NCI-H526 treated with DMSO at 0.1 percent for 48 hours (cell line): Measurements from ENCODE around the gene KIAA0319L.

Source experiments
- DNase-seq: peaks from one replicate; lab custom pipeline; 2025; lab: John Stamatoyannopoulos, UW

The KIAA0319L gene

DNA sequence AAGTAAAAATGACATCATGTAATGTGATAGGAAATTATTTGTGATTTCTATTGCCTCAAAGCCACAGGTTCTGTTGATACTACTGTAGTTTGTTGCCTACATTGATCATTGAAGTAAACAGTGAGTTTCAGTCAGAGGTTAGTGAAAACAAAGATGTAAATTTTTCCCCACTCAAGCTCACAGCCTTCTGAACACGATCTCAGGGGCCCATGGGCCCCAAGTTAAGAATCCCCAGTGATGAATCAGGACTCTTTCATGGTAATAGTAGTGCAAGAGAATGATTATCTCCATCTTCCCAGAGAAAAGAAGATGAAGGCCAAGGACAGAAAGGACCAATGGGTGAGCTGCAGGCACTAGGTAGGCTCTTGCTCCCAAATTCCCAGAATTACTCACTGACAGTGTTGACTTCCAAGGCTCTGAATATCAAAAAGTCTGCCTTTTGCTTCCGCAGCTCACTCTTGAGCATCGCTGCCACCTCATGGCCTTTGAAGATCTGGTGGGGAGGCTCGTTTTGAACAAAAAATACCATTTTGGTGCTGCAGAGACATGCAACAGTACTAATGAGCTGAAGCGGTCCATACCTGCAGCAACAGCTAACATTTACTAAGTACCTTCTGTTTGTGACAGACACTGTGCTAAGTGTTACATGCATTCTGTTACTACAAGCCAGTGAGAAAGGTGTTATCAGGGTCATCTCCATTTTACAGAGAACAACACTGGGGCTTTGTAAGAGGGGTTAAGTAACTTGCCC is 113.3 kb downstream of the KIAA0319L start:
- no peak for DNase-seq

DNA sequence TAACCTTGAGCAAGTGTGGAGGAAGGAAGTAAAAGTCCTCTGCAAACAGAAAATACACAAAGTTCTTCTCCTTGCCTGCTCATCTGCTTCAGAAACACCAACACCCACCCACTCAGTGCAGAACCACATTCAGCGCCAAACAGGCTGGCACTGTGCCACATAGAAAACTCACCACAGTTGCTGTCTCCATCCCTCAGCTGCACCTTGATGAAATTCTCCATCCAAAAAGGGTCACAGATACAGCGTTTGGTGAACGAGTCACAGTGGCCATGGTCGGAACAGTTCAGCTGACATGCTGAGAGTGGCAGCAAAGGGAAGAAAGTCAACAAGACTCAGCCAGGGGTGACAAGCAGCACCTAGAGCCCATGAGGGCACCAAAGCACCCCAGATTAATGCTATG is 114.5 kb downstream of the KIAA0319L start:
- DNase-seq = no peak

- DNase-seq = no peak
These were observed 115.2 kb downstream of the KIAA0319L start for GRCh38 chr1:35441926-35442579.

DNA sequence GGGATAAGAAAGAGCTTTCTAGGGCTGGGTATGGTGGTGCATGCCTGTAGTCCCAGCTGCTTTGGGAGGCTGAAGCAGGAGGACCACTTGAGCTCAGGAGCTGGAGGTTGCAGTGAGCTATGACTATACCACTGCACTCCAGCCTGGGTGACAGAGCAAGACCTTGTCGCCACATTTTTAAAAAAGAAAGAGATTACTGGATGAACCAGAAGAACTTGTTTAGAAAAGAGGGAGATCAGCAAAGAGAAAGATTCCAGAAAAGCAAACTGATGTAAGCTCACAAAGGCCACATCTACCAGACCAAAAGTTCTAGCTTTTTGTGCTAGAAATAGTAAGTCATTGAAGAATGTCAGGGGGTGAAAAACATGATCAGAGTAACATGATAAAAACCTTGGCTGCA is 117.6 kb downstream of the KIAA0319L start:
- DNase-seq = no peak

DNA sequence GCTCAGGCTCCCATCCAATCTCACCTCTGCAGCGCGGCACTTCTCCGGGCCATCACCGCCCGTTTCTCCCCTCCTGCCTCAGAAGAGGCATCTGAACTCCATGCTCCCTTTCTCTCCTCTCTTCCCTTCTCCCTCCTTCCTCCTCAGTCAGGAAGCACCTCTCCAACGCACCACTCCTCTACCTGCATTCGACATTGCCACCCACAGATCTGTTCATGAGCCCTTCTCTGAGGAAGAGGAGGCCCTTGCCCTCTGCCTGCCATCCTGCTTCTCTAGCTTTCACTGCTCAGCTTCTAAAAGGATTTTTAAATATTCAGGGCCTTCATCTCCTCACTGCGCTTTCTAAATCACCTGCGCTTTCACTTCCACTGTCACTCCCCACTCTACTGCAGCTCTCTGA is 120.0 kb downstream of the KIAA0319L start:
- no peak for DNase-seq

DNA sequence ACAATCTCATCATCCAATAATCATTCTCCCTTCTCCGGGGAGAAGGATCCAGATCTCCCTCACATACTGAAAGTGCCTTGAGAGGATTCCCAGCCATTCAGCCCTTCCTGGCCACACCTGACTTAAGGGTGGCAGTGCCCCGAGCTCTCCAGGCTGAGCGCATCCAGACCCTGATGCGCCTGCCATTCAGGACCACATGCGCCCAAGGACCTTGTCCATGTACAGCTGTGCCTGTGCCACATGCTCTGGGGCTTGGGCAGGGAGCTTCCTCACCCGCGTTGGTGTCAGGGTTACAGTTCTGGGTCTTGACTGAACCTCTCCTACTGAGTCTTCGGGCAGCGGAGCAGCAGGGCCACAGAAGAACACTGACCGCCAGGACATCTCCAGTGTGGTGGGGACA is 121.1 kb downstream of the KIAA0319L start:
- no peak for DNase-seq

- DNase-seq = no peak
These were observed 122.5 kb downstream of the KIAA0319L start for GRCh38 chr1:35434703-35435102.

DNA sequence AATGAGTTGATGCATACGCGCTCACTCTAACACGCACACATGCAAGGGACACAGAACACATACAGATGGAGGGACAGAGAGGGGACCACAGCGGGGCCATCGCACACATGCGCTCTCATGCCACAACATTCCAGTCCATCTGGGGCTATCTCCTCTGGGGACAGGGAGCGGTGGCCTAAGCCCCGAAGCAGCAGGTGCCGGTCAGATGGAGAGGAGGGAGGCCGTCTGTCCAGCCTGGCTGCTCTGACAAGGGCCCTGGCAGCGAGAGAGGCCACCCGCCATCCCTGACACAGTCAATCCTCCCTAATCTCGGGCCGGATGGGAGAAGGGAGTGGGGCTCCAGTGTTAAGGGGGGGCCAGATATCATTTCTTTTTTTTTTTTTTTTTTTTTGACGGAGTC is 123.5 kb downstream of the KIAA0319L start:
- DNase-seq = no peak

- DNase-seq = no peak
These were observed 125.0 kb downstream of the KIAA0319L start for GRCh38 chr1:35432231-35432630.

GRCh38 chr1:35431173-35431599 is 126.0 kb downstream of the KIAA0319L start:
- DNase-seq = no peak

- DNase-seq = no peak
These were observed 126.4 kb downstream of the KIAA0319L start for GRCh38 chr1:35430762-35431161.

DNA sequence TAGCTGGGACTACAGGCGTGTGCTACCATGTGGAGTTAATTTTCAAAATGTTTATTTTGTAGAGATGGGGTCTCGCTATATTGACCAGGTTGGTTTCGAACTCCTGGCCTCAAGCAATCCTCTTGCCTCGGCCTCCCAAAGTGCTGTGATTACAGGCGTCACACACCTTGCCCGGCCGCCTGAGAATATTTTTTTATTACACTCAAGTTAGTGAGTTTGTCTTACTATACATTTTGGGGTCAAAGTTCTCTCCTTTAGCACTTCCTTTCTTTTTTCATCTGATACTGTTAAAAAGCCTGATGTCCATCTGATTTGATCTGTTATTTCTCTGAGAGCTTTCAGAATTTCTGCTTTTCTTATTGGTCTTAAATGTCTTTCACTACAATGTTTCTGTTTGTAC is 128.8 kb downstream of the KIAA0319L start:
- no peak for DNase-seq

DNA sequence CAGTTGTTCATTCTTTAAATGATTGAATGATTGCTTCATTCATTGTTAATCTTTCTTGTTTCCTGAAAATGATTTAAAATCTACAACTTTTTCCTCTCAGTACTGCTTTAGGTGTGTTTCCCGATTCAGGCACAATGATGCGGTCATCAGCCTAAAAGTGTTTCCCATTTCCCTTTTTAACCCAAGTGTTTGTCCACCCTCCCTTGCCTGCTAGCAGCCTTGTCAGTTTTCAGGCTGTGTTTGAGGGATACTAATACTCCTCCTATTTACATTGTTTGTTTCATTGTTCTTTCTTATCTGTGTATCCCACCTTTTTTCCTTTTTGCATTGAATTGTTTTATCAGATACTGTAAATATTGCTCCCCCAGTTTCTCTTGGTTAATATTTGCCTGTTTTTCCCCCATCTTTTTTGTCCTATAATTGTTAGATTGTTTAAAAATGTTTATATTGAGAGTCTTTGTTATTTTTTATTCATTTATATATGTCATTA is 131.1 kb downstream of the KIAA0319L start:
- no peak for DNase-seq

DNA sequence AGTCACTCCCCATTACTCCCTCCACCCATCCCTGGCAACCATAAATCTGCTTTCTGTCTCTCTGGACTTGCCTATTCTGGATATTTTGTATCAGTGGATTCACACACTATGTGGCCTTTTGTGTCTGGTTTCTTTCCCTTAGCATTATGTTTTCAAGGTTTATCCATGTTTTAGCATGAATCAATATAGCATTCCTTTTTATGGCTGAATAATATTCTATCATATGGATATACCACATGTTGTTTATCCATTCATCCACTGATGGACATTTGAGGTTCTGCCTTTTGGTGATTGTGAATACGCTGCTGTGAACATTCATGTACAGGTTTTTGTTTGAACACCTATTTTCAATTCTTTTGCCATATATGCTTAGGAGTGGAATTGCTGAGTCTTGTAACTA is 148.3 kb downstream of the KIAA0319L start:
- DNase-seq = no peak

GRCh38 chr1:35407743-35408142 is 149.5 kb downstream of the KIAA0319L start:
- no peak for DNase-seq

- DNase-seq = no peak
These were observed 151.1 kb downstream of the KIAA0319L start for GRCh38 chr1:35406103-35406502.

- no peak for DNase-seq
These were observed 156.2 kb downstream of the KIAA0319L start for GRCh38 chr1:35401049-35401448.

DNA sequence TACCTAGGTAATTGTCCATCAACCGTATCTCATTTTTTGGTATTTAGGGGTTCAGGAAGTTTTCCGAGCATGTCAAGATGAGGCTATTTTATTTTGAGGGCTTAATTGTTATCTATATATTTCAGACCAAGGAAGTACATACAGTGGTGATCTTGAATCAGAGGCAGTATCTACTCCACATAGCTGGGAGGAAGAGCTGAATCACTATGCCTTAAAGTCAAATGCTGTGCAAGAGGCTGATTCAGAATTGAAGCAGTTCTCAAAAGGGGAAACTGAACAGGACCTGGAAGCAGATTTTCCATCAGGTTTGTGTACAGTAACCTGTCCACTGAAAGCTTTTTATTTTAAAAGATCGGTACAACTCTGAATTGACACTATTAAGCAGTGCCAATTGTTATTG is 158.5 kb downstream of the KIAA0319L start:
- DNase-seq = no peak

GRCh38 chr1:35394386-35394785 is 162.8 kb downstream of the KIAA0319L start:
- DNase-seq = no peak

- DNase-seq = no peak
These were observed 166.4 kb downstream of the KIAA0319L start for GRCh38 chr1:35390600-35391494.

- DNase-seq = no peak
These were observed 170.2 kb downstream of the KIAA0319L start for GRCh38 chr1:35386959-35387358.

- no peak for DNase-seq
These were observed 170.9 kb downstream of the KIAA0319L start for GRCh38 chr1:35386290-35386689.
